K562 (cell line): ENCODE measurements around the gene PSRC1. TPM values are rescaled to one million over a fixed set of nuclear protein-coding genes. Genes with fewer than 3 reads are reported as not detected.
A peak's percentile ranks its signal among the peaks of the same experiment; 100 is the strongest.

ENCODE experiments used
- ATAC-seq: fragments of 200-7000 bp; cut with Tn5 transposase; 3 replicates; pipeline ENCODE4 v1.9.1; 2020; ENCODE audit warnings: moderate library complexity
- BruUV-seq: library from RNA; stranded (reverse); fragments of 400-500 nt; replicated peaks from 2 replicates; lab custom pipeline; 2021; lab: Mats Ljungman, UMichigan
- CTCF ChIA-PET: fragments of 300-600 bp; formaldehyde crosslinking; extraction: SDS; loops from one replicate; lab custom pipeline; 2021; ENCODE audit warnings: low intra/inter-chr PET ratio; lab: Yijun Ruan, JAX
- POLR2A ChIA-PET: fragments of 300-600, 350-650 bp; sonication (Branson Sonifier 250); formaldehyde crosslinking; extraction: SDS; loops from one replicate; lab custom pipeline; 2021; ENCODE audit warnings: antibody characterized with exemption, inconsistent platforms; lab: Yijun Ruan, JAX
- DNase-seq, 4 experiments: peaks; one replicate each; pipeline versions ENCODE4 v3.0.0 to v3.0.0-alpha.2; 2011 to 2018; ENCODE audit warnings: low spot score in 3 of 4, mixed read lengths in 3 of 4; ENCODE audit errors: extremely low read depth in 1 of 4
- FAIRE-seq: peaks from 2 replicates; lab custom pipeline; 2011; peaks lifted over from hg19 to GRCh38; lab: Jason Lieb, UNC
- H2AFZ ChIP-seq: 2 replicates; pipeline ENCODE4 v1.6.0; 2011; ENCODE audit warnings: low read depth, low read length, control low read depth, inconsistent platforms
- H3K27ac ChIP-seq: fragments of 200-600 bp; 3 replicates; pipeline ENCODE4 v1.8.0; 2011; ENCODE audit warnings: low read depth, mild to moderate bottlenecking, control low read depth, inconsistent platforms, low read length, moderate library complexity, mixed read lengths; ENCODE audit errors: extremely low read depth
- H3K27me3 ChIP-seq, 2 experiments: fragments of 300-600 bp in 1 of 2; 2 replicates in 1 of 2; 3 replicates in 1 of 2; pipeline versions ENCODE4 v1.6.0 to v1.8.0; 2011; ENCODE audit warnings: inconsistent platforms in 2 of 2, low read length in 2 of 2, mild to moderate bottlenecking in 1 of 2, mixed read lengths in 1 of 2, moderate library complexity in 1 of 2; ENCODE audit not compliant: control insufficient read depth in 2 of 2, insufficient read depth in 2 of 2
- H3K36me3 ChIP-seq: fragments of 300-600 bp; 3 replicates; pipeline ENCODE4 v1.8.0; 2011; ENCODE audit warnings: mild to moderate bottlenecking, low read length, inconsistent platforms; ENCODE audit not compliant: control insufficient read depth, insufficient read depth
- H3K4me1 ChIP-seq, 2 experiments: fragments of 200-600 bp in 1 of 2; replicated peaks in 1 of 2; 2 replicates in 1 of 2; 3 replicates in 1 of 2; pipeline versions ENCODE4 v1.5.1 to v1.8.0; 2011; ENCODE audit warnings: inconsistent platforms in 2 of 2, low read length in 2 of 2, mild to moderate bottlenecking in 1 of 2, mixed read lengths in 1 of 2, moderate library complexity in 1 of 2; ENCODE audit not compliant: control insufficient read depth in 2 of 2, insufficient read depth in 2 of 2
- H3K4me2 ChIP-seq: 2 replicates; pipeline ENCODE4 v1.6.1; 2011; ENCODE audit warnings: low read length, control low read depth, inconsistent platforms, mixed read lengths; ENCODE audit not compliant: insufficient read depth
- H3K4me3 ChIP-seq: fragments of 200-600 bp; sonication (generic), shearing (Covaris generic); 2 replicates; pipeline ENCODE4 v1.5.1; 2016; ENCODE audit warnings: control low read depth, inconsistent platforms
- H3K79me2 ChIP-seq: fragments of 200-600 bp; 3 replicates; pipeline ENCODE4 v1.8.0; 2011; ENCODE audit warnings: low read length, inconsistent platforms; ENCODE audit not compliant: control insufficient read depth, insufficient read depth
- H3K9ac ChIP-seq, 2 experiments: 2 replicates each; pipeline versions ENCODE4 v1.6.0 to v1.6.1; 2011; ENCODE audit warnings: low read depth in 2 of 2, low read length in 2 of 2, control low read depth in 1 of 2, inconsistent platforms in 1 of 2, mild to moderate bottlenecking in 1 of 2, mixed read lengths in 1 of 2; ENCODE audit not compliant: insufficient read depth in 1 of 2
- H3K9me1 ChIP-seq: one replicate; pipeline ENCODE4 v1.6.0; 2011; ENCODE audit warnings: inconsistent platforms, mild to moderate bottlenecking, low read length, moderate library complexity; ENCODE audit not compliant: control insufficient read depth, insufficient read depth
- H3K9me3 ChIP-seq: replicated peaks from 2 replicates; pipeline ENCODE4 v1.5.1; 2011; ENCODE audit warnings: low read depth, low read length, inconsistent platforms; ENCODE audit not compliant: control insufficient read depth, insufficient read depth
- H4K20me1 ChIP-seq: replicated peaks from 2 replicates; pipeline ENCODE4 v1.6.1; 2011; ENCODE audit warnings: low read length, inconsistent platforms, mixed read lengths; ENCODE audit not compliant: control insufficient read depth, insufficient read depth
- GTF2E2 ChIP-seq: fragments of 200-800 bp; sonication (Bioruptor generic); IDR thresholded peaks from 2 replicates; pipeline ENCODE4 v1.6.1; 2016; ENCODE audit warnings: missing genetic modification characterization, missing compliant biosample characterization
- POLR2AphosphoS2 ChIP-seq: IDR thresholded peaks from 2 replicates; pipeline ENCODE4 v1.6.1; 2012; ENCODE audit warnings: low read length, improper control_type of control experiment
- WGBS: fragments of 100-300 bp; shearing (Covaris generic); methylation state at CpG from one replicate; pipeline ENCODE4 v1.1.6; 2016; ENCODE audit warnings: low coverage, mixed read lengths; ENCODE audit not compliant: insufficient coverage; ENCODE audit errors: missing lambda C conversion rate; 5-methylcytosine and 5-hydroxymethylcytosine counted together
- in situ Hi-C: fragments of 300-500 bp; cut with MboI; formaldehyde crosslinking; loops from 4 replicates; pipeline ENCODE4 v1.15.0; 2018; ENCODE audit warnings: inconsistent platforms, mixed read lengths
- intact Hi-C: fragments of 100-400 bp; cut with micrococcal nuclease; formaldehyde crosslinking; loops from 2 replicates; pipeline ENCODE4 v1.14.2; 2022
- polyA plus RNA-seq, 8 experiments: library from polyadenylated mRNA; depleted of rRNA in 4 of 8; stranded (reverse) in 5 of 8; unstranded in 3 of 8; fragments of >200 nt; fragmentation: Nextera tagmentation in 2 of 8; fragmentation: Illumina TruSeq in 1 of 8; extraction: Ambion mirVana in 2 of 8; extraction: Trizol in 1 of 8; gene quantifications; 2 replicates each; pipeline versions ENCODE4 v1.2.1 to v1.2.3, GENCODE V29; 2011 to 2014; ENCODE audit warnings: inconsistent platforms in 1 of 8, missing spikeins in 1 of 8
- total RNA-seq, 7 experiments: library from RNA; depleted of rRNA in 6 of 7; stranded (reverse); fragments of >200 nt in 6 of 7; fragmentation: Illumina TruSeq in 2 of 7; extraction: Trizol in 2 of 7; gene quantifications; 2 replicates each; pipeline versions ENCODE4 v1.2.1 to v1.2.3, GENCODE V29; 2011 to 2021; ENCODE audit warnings: low replicate concordance in 1 of 7
- TF ChIP-seq, protein P1 (sequence below): sonication (generic); formaldehyde crosslinking; IDR thresholded peaks from 2 replicates; pipeline ENCODE4 v1.8.0; 2022; ENCODE audit warnings: mild to moderate bottlenecking, missing genetic modification reagents

Gene PSRC1
- total and polyA plus RNA-seq, 9 of the 15 experiments (the other 6 are each of a cell fraction or from before 2014, with no cell fraction given), result 6.5 to 65.2 (median 39.3) TPM

GRCh38 chr1:109237512-109237911 is 45.4 kb downstream of the PSRC1 start:
- in situ Hi-C loops, result no loop called here
- Histone ChIP-seq H4K20me1 (peaks cover 11% of the 10 kb centered on the region), H3K9me1 (no peaks in the 10 kb centered on the region), H3K9ac (no peak overlapping the region), H3K27me3 (no peaks in the 10 kb centered on the region)
- POLR2A ChIA-PET, result interaction anchor here (0.7 to 4.9 kb wide), 6 partner anchors 9 to 36 kb away, joined by 3 to 53 read pairs (median 21); partner anchors contain the start of gene CELSR2
- FAIRE-seq, result no peak
- CTCF ChIA-PET, result no interaction called here
- WGBS, result 94% methylated on average over 3 of the region's 3 CpGs
- TF ChIP-seq, protein P1, sequence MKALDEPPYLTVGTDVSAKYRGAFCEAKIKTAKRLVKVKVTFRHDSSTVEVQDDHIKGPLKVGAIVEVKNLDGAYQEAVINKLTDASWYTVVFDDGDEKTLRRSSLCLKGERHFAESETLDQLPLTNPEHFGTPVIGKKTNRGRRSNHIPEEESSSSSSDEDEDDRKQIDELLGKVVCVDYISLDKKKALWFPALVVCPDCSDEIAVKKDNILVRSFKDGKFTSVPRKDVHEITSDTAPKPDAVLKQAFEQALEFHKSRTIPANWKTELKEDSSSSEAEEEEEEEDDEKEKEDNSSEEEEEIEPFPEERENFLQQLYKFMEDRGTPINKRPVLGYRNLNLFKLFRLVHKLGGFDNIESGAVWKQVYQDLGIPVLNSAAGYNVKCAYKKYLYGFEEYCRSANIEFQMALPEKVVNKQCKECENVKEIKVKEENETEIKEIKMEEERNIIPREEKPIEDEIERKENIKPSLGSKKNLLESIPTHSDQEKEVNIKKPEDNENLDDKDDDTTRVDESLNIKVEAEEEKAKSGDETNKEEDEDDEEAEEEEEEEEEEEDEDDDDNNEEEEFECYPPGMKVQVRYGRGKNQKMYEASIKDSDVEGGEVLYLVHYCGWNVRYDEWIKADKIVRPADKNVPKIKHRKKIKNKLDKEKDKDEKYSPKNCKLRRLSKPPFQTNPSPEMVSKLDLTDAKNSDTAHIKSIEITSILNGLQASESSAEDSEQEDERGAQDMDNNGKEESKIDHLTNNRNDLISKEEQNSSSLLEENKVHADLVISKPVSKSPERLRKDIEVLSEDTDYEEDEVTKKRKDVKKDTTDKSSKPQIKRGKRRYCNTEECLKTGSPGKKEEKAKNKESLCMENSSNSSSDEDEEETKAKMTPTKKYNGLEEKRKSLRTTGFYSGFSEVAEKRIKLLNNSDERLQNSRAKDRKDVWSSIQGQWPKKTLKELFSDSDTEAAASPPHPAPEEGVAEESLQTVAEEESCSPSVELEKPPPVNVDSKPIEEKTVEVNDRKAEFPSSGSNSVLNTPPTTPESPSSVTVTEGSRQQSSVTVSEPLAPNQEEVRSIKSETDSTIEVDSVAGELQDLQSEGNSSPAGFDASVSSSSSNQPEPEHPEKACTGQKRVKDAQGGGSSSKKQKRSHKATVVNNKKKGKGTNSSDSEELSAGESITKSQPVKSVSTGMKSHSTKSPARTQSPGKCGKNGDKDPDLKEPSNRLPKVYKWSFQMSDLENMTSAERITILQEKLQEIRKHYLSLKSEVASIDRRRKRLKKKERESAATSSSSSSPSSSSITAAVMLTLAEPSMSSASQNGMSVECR (CRISPR knock-in tag), result 0 out of 2 replicates have a peak, but pooled peaks have one; percentile 28
- TF ChIP-seq GTF2E2 (tag) (no peak), POLR2AphosphoS2 (0 out of 2 replicates have a peak, but pooled peaks have one; percentile 16)
- TF ChIP-seq, all 486 proteins: peak for 2
- DNase-seq, result no peak
- Histone ChIP-seq H2AFZ (no peak overlapping the region), H3K79me2 (no peaks in the 10 kb centered on the region), H3K4me3 (no peak overlapping the region), H3K4me1 (peaks cover 15 to 28% of the 10 kb centered on the region in 2 experiments; a peak in 4 of 5 replicates), H3K9me3 (no peaks in the 10 kb centered on the region), H3K4me2 (no peak overlapping the region), H3K36me3 (peaks cover 61% of the 10 kb centered on the region), H3K27ac (no peak overlapping the region)
- ATAC-seq, result no peak
- intact Hi-C loops, result no loop called here
- BruUV-seq, result TSS peak; percentile 53
